ENCODE results near the gene PROB1.

PROB1 gene

GRCh38 chr5:139363937-139364336, 31.0 kb downstream of the PROB1 start:
- Histone ChIP-seq H3K27ac (replicated peaks; ENCODE audit: low read length) (no peak overlapping the region), H2AFZ (ENCODE audit: low read length) (no peak overlapping the region)

GRCh38 chr5:139361835-139362429, 33.0 kb downstream of the PROB1 start:
- H3K4me2 ChIP-seq (ENCODE audit: insufficient read depth, low read length, poor library complexity, severe bottlenecking), result no peak overlapping the region
- no peak overlapping the region for H3K14ac ChIP-seq (ENCODE audit: low read length)
- H2AK5ac ChIP-seq (ENCODE audit: low read depth, low read length), result no peak overlapping the region
- H3K18ac ChIP-seq (ENCODE audit: low read length), result no peak overlapping the region
- no peaks in the 10 kb centered on the region for H3K4me1 ChIP-seq (ENCODE audit: control insufficient read depth in 2 of 2, insufficient read depth in 1 of 2, low read depth in 1 of 2, low read length in 2 of 2)
- H3K9me3 ChIP-seq (replicated peaks in 1 of 2; ENCODE audit: control insufficient read depth in 2 of 2, insufficient read depth in 1 of 2, low read depth in 1 of 2, low read length in 2 of 2), result no peaks in the 10 kb centered on the region
- no peak overlapping the region for H3K4ac ChIP-seq (ENCODE audit: low read length)
- H2BK120ac ChIP-seq (ENCODE audit: low read depth, low read length), result no peak overlapping the region
- no peak overlapping the region for H3K27ac ChIP-seq (replicated peaks; ENCODE audit: low read length)
- no peak overlapping the region for H2BK5ac ChIP-seq (ENCODE audit: low read length)
- H4K91ac ChIP-seq (ENCODE audit: low read depth, low read length, poor library complexity), result no peak overlapping the region
- H2BK12ac ChIP-seq (ENCODE audit: low read length), result no peak overlapping the region
- peaks cover 6% of the 10 kb centered on the region for H3K79me1 ChIP-seq (ENCODE audit: low read depth, low read length)
- no peak overlapping the region for H3K4me3 ChIP-seq (ENCODE audit: low read length in 2 of 2)
- H3K23ac ChIP-seq (ENCODE audit: low read depth, low read length, poor library complexity), result no peak overlapping the region
- WGBS, 2 donors (ENCODE audit: extremely low coverage in 2 of 2, insufficient read length in 2 of 2, insufficient replicate concordance in 1 of 2), result no CpG with 5 or more reads among the region's 6 CpGs
- H2AFZ ChIP-seq (ENCODE audit: low read length), result no peak overlapping the region
- DNase-seq (ENCODE audit: low spot score), result no peak
- H3K36me3 ChIP-seq (replicated peaks in 1 of 2; ENCODE audit: control insufficient read depth in 2 of 2, insufficient read depth in 2 of 2, low read length in 2 of 2), result peaks cover 16 to 84% of the 10 kb centered on the region in 2 donors
- H3K27me3 ChIP-seq (ENCODE audit: control insufficient read depth in 3 of 3, insufficient read depth in 3 of 3, low read depth in 1 of 3, low read length in 3 of 3), result no peaks in the 10 kb centered on the region
- no peak overlapping the region for H2BK15ac ChIP-seq (ENCODE audit: low read length)
- H4K8ac ChIP-seq (ENCODE audit: low read depth, low read length), result no peak overlapping the region
- no peak overlapping the region for H3K9ac ChIP-seq (ENCODE audit: low read depth, low read length, poor library complexity)

More at GRCh38 chr5:139363937-139364336, 31.0 kb downstream of the PROB1 start:
- H2BK120ac ChIP-seq (ENCODE audit: low read depth, low read length), result no peak overlapping the region
- no peak overlapping the region for H2BK5ac ChIP-seq (ENCODE audit: low read length)
- H3K4me1 ChIP-seq (ENCODE audit: control insufficient read depth in 2 of 2, insufficient read depth in 1 of 2, low read depth in 1 of 2, low read length in 2 of 2), result no peaks in the 10 kb centered on the region
- no peaks in the 10 kb centered on the region for H3K27me3 ChIP-seq (ENCODE audit: control insufficient read depth in 3 of 3, insufficient read depth in 3 of 3, low read depth in 1 of 3, low read length in 3 of 3)
- peaks cover 18 to 81% of the 10 kb centered on the region in 2 donors for H3K36me3 ChIP-seq (replicated peaks in 1 of 2; ENCODE audit: control insufficient read depth in 2 of 2, insufficient read depth in 2 of 2, low read length in 2 of 2)
- WGBS, 2 donors (ENCODE audit: extremely low coverage in 2 of 2, insufficient read length in 2 of 2, insufficient replicate concordance in 1 of 2), result no CpG with 5 or more reads among the region's 2 CpGs
- DNase-seq (ENCODE audit: low spot score), result no peak
- H3K14ac ChIP-seq (ENCODE audit: low read length), result no peak overlapping the region
- H3K4ac ChIP-seq (ENCODE audit: low read length), result no peak overlapping the region
- no peak overlapping the region for H3K23ac ChIP-seq (ENCODE audit: low read depth, low read length, poor library complexity)
- H3K9ac ChIP-seq (ENCODE audit: low read depth, low read length, poor library complexity), result no peak overlapping the region
- no peak overlapping the region for H4K8ac ChIP-seq (ENCODE audit: low read depth, low read length)
- H3K79me1 ChIP-seq (ENCODE audit: low read depth, low read length), result peaks cover 5% of the 10 kb centered on the region
- H2BK12ac ChIP-seq (ENCODE audit: low read length), result no peak overlapping the region
- H4K91ac ChIP-seq (ENCODE audit: low read depth, low read length, poor library complexity), result no peak overlapping the region
- no peak overlapping the region for H2AK5ac ChIP-seq (ENCODE audit: low read depth, low read length)
- no peak overlapping the region for H3K4me2 ChIP-seq (ENCODE audit: insufficient read depth, low read length, poor library complexity, severe bottlenecking)
- H2BK15ac ChIP-seq (ENCODE audit: low read length), result no peak overlapping the region
- H3K18ac ChIP-seq (ENCODE audit: low read length), result no peak overlapping the region
- no peaks in the 10 kb centered on the region for H3K9me3 ChIP-seq (replicated peaks in 1 of 2; ENCODE audit: control insufficient read depth in 2 of 2, insufficient read depth in 1 of 2, low read depth in 1 of 2, low read length in 2 of 2)
- no peak overlapping the region for H3K4me3 ChIP-seq (ENCODE audit: low read length in 2 of 2)

- no peaks in the 10 kb centered on the region for H3K27me3 ChIP-seq (ENCODE audit: control insufficient read depth in 3 of 3, insufficient read depth in 3 of 3, low read depth in 1 of 3, low read length in 3 of 3)
- H3K36me3 ChIP-seq (replicated peaks in 1 of 2; ENCODE audit: control insufficient read depth in 2 of 2, insufficient read depth in 2 of 2, low read length in 2 of 2), result peaks cover 9 to 76% of the 10 kb centered on the region in 2 donors
- H3K79me1 ChIP-seq (ENCODE audit: low read depth, low read length), result peaks cover 9% of the 10 kb centered on the region
- no peak overlapping the region for H4K91ac ChIP-seq (ENCODE audit: low read depth, low read length, poor library complexity)
- no peak overlapping the region for H3K4ac ChIP-seq (ENCODE audit: low read length)
- no peaks in the 10 kb centered on the region for H3K9me3 ChIP-seq (replicated peaks in 1 of 2; ENCODE audit: control insufficient read depth in 2 of 2, insufficient read depth in 1 of 2, low read depth in 1 of 2, low read length in 2 of 2)
- H3K23ac ChIP-seq (ENCODE audit: low read depth, low read length, poor library complexity), result no peak overlapping the region
- no peak overlapping the region for H2BK120ac ChIP-seq (ENCODE audit: low read depth, low read length)
- no peak overlapping the region for H2BK5ac ChIP-seq (ENCODE audit: low read length)
- H4K8ac ChIP-seq (ENCODE audit: low read depth, low read length), result no peak overlapping the region
- no peak overlapping the region for H2AK5ac ChIP-seq (ENCODE audit: low read depth, low read length)
- H3K4me2 ChIP-seq (ENCODE audit: insufficient read depth, low read length, poor library complexity, severe bottlenecking), result no peak overlapping the region
- no peak overlapping the region for H3K14ac ChIP-seq (ENCODE audit: low read length)
- no peak overlapping the region for H3K18ac ChIP-seq (ENCODE audit: low read length)
- no peak for DNase-seq (ENCODE audit: low spot score)
- no peak overlapping the region for H3K27ac ChIP-seq (replicated peaks; ENCODE audit: low read length)
- no peak overlapping the region for H2BK12ac ChIP-seq (ENCODE audit: low read length)
- no peak overlapping the region for H2AFZ ChIP-seq (ENCODE audit: low read length)
- H3K4me1 ChIP-seq (ENCODE audit: control insufficient read depth in 2 of 2, insufficient read depth in 1 of 2, low read depth in 1 of 2, low read length in 2 of 2), result no peaks in the 10 kb centered on the region
- no peak overlapping the region for H2BK15ac ChIP-seq (ENCODE audit: low read length)
- WGBS, 2 donors (ENCODE audit: extremely low coverage in 2 of 2, insufficient read length in 2 of 2, insufficient replicate concordance in 1 of 2), result no CpG with 5 or more reads among the region's 4 CpGs
- H3K4me3 ChIP-seq (ENCODE audit: low read length in 2 of 2), result no peak overlapping the region
- no peak overlapping the region for H3K9ac ChIP-seq (ENCODE audit: low read depth, low read length, poor library complexity)
Observed at GRCh38 chr5:139360384-139360783, 34.5 kb downstream of the PROB1 start.

- H2BK15ac ChIP-seq (ENCODE audit: low read length), result no peak overlapping the region
- no peak overlapping the region for H2BK120ac ChIP-seq (ENCODE audit: low read depth, low read length)
- no peak overlapping the region for H3K4ac ChIP-seq (ENCODE audit: low read length)
- no peak overlapping the region for H3K27ac ChIP-seq (replicated peaks; ENCODE audit: low read length)
- H3K4me3 ChIP-seq (ENCODE audit: low read length in 2 of 2), result no peak overlapping the region
- no peak overlapping the region for H4K91ac ChIP-seq (ENCODE audit: low read depth, low read length, poor library complexity)
- DNase-seq (ENCODE audit: low spot score), result no peak
- H3K14ac ChIP-seq (ENCODE audit: low read length), result no peak overlapping the region
- H3K23ac ChIP-seq (ENCODE audit: low read depth, low read length, poor library complexity), result no peak overlapping the region
- no peak overlapping the region for H2AFZ ChIP-seq (ENCODE audit: low read length)
- H3K4me2 ChIP-seq (ENCODE audit: insufficient read depth, low read length, poor library complexity, severe bottlenecking), result no peak overlapping the region
- H2BK5ac ChIP-seq (ENCODE audit: low read length), result no peak overlapping the region
- no peak overlapping the region for H4K8ac ChIP-seq (ENCODE audit: low read depth, low read length)
- peaks cover 0 to 13% of the 10 kb centered on the region in 2 donors for H3K9me3 ChIP-seq (replicated peaks in 1 of 2; ENCODE audit: control insufficient read depth in 2 of 2, insufficient read depth in 1 of 2, low read depth in 1 of 2, low read length in 2 of 2)
- no peaks in the 10 kb centered on the region for H3K4me1 ChIP-seq (ENCODE audit: control insufficient read depth in 2 of 2, insufficient read depth in 1 of 2, low read depth in 1 of 2, low read length in 2 of 2)
- no peak overlapping the region for H2BK12ac ChIP-seq (ENCODE audit: low read length)
- H3K18ac ChIP-seq (ENCODE audit: low read length), result no peak overlapping the region
- no peak overlapping the region for H3K9ac ChIP-seq (ENCODE audit: low read depth, low read length, poor library complexity)
- H3K27me3 ChIP-seq (ENCODE audit: control insufficient read depth in 3 of 3, insufficient read depth in 3 of 3, low read depth in 1 of 3, low read length in 3 of 3), result no peaks in the 10 kb centered on the region
- H3K79me1 ChIP-seq (ENCODE audit: low read depth, low read length), result peaks cover 9% of the 10 kb centered on the region
- no peak overlapping the region for H2AK5ac ChIP-seq (ENCODE audit: low read depth, low read length)
- peaks cover 2 to 75% of the 10 kb centered on the region in 2 donors for H3K36me3 ChIP-seq (replicated peaks in 1 of 2; ENCODE audit: control insufficient read depth in 2 of 2, insufficient read depth in 2 of 2, low read length in 2 of 2)
Observed at GRCh38 chr5:139358064-139358463, 36.8 kb downstream of the PROB1 start.
